GM12801 (cell line): ENCODE results near the gene PRR15L.

ENCODE experiments used
- TF ChIP-seq, protein P1 (sequence below): IDR thresholded peaks from one replicate; pipeline ENCODE4 v1.5.1; 2011; ENCODE audit warnings: control low read depth; ENCODE audit not compliant: insufficient read length; ENCODE audit errors: extremely low read depth

The PRR15L gene

DNA sequence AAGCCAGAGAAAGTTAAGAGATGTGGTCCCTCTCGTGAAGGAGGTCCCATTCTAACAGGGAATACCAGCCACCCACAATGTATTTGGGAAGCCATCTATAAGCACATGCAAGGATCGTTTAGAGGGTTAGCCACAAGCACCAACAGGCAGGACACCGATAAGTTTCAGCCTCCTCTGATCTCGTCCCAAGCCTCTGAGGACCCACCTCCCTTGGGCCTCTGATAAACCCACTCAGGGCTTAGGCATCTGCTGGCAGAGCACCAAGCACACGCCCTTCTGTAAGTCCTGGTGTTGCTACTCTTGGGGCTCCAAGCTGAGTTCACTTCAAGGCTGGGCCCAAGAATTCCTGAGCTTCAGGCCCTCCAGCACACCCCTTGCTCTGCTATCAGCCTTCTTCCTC is 21.7 kb downstream of the PRR15L start:
- TF ChIP-seq, protein P1, sequence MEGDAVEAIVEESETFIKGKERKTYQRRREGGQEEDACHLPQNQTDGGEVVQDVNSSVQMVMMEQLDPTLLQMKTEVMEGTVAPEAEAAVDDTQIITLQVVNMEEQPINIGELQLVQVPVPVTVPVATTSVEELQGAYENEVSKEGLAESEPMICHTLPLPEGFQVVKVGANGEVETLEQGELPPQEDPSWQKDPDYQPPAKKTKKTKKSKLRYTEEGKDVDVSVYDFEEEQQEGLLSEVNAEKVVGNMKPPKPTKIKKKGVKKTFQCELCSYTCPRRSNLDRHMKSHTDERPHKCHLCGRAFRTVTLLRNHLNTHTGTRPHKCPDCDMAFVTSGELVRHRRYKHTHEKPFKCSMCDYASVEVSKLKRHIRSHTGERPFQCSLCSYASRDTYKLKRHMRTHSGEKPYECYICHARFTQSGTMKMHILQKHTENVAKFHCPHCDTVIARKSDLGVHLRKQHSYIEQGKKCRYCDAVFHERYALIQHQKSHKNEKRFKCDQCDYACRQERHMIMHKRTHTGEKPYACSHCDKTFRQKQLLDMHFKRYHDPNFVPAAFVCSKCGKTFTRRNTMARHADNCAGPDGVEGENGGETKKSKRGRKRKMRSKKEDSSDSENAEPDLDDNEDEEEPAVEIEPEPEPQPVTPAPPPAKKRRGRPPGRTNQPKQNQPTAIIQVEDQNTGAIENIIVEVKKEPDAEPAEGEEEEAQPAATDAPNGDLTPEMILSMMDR = no peak

DNA sequence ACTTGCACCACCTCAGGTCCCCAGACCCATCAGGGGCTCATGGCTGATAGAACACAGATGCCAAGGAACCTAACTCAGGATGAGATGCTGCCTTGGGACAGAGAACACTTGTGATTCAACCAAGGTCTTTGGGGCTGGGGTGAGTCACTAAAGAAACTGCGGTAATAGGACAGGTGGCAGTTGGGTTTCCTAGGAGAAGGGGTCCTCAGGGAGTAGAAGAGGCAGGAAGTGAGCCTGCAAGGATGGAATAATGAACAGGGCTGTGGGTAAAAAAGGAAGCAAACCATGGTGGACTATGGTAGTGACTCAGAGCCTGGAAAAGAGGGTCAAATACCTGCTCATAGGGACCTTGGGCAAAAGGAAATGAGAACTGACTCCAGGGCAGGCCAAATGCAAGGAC is 22.8 kb downstream of the PRR15L start:
- TF ChIP-seq, protein P1 = no peak

DNA sequence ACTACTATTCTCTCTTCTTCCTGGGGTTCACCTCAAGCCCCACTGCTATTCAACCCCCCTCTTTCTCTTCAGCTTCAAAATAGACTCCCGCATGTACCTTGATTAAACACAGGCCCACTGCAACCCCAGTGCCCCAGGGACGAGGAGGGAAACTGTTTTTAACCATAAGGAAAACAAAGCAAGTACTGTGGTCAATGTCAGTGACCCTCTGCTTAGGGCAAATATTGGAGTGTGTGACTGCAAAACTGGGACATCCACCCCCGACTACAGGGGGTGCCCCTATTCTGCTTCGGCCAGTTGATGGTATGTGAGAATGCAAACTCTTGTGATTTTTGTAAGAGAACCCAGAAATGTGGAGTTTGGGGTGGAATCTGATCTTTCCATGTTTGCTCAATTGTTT is 25.8 kb downstream of the PRR15L start:
- TF ChIP-seq, protein P1 = no peak

DNA sequence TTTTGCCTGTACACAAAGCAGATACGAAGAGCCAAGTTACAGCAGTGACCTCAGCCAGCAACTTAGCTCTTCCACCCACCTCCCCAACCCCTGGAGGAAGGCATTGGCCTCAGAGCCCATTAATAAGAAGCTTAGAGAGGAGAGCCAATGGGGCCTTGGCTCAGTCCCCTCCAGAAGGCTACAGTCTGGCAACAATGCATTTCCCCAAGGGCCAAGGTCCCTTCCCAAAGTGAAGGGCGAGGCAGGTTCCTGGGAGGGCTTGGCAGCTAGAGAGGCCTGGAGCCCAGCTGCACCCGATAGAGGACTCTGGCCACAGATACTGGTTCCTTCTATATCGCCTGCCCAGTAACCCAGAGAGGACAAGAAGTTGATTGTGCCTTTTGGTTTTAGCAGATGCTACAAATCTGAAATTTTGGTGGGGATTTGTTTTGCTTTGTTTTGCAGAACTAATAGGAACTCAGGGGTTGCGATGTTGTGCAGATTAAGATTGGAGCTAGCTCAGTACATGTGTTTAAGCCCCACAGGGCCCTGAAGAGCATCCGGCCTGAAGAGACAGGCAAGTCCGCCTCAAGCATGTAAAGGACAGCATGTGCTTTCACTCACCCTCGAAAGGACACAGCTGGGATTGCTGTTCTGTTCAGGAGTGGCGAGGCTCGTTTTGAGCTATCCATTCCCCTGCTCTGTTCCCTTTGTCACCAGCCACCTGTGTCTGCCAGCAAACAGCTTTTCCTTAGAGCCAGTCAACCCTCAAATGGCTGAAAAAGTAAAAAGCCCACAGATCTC is 28.3 kb downstream of the PRR15L start:
- TF ChIP-seq, protein P1 = no peak

DNA sequence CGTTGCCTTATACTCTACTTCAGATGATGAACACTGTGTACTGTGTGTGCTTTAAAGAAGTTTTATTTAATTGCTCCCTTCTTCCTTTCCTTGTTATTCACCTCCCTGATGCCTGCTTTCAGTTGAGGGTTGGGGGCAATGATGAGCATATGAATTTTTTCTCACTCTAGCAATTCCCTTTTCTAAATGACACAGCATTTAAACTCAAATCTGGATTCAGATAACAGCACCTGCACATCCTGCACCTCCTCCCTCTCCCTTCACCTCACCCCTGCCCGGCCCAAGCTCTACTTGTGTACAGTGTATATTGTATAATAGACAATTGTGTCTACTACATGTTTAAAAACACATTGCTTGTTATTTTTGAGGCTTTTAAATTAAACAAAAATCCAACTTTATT is 29.3 kb downstream of the PRR15L start:
- TF ChIP-seq, protein P1 = no peak

DNA sequence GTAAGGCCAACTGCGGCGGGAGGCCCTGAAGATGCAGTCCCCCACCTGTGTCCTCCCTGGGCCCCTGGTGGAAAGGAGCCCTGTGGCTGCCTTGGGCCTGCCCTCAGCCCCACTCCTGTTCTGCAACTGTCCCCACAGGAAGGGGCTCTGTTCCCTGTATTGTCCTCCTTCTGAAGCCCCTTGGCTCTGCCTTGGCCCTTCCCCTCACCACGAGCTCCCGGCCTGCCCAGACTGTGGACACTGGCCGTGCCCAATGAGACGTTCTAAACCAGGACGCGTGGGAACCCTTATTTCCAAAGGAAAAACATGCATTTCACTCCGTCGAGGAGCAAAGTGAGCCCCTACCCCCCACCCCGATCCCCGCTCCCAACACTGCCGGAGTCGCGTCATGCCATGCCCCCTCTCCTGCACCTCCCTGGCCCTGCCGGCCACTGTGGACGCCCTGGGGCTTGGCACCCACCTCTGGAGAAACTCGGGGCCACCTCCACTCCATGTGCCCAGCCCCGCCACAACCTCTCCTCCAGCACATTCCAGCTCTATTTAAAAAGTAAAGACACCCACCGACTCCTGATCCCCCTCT is 29.8 kb downstream of the PRR15L start:
- TF ChIP-seq, protein P1 = no peak

DNA sequence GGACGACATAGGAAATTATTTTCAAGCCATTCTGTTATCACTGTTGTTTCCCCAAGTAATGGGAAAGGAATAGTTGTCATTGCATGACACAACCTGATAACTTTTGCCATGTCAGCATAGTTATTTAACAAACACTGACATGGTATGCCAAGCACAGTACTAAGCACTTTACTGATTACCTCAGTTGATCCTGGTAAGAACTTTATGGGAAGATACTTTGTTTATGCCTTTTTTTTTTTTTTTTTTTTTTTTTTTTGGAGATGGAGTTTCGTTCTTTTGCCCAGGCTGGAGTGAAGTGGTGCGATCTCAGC is 32.0 kb downstream of the PRR15L start:
- TF ChIP-seq, protein P1 = no peak
